NCI-H748 treated with DMSO at 0.1 percent for 48 hours (cell line): ENCODE data around the gene RPL22.

Source experiments
- DNase-seq: peaks from one replicate; lab custom pipeline; 2025; lab: John Stamatoyannopoulos, UW

The RPL22 gene

GRCh38 chr1:6200188-6200809 lies 904 bp upstream of the RPL22 start:
- no peak for DNase-seq

- no peak for DNase-seq
These were observed 623 bp downstream of the RPL22 start for GRCh38 chr1:6198646-6199297.

GRCh38 chr1:6197746-6198427 lies 1.5 kb downstream of the RPL22 start:
- DNase-seq, result no peak

GRCh38 chr1:6191968-6192367 lies 7.4 kb downstream of the RPL22 start:
- no peak for DNase-seq

GRCh38 chr1:6188466-6188865 lies 10.9 kb downstream of the RPL22 start:
- DNase-seq, result no peak

GRCh38 chr1:6185635-6186382 lies 13.6 kb downstream of the RPL22 start:
- no peak for DNase-seq

GRCh38 chr1:6185151-6185550 lies 14.2 kb downstream of the RPL22 start:
- no peak for DNase-seq

GRCh38 chr1:6184083-6184783 lies 15.2 kb downstream of the RPL22 start:
- no peak for DNase-seq

GRCh38 chr1:6183520-6183989 lies 15.8 kb downstream of the RPL22 start:
- DNase-seq, result no peak

GRCh38 chr1:6181347-6181770 lies 18.0 kb downstream of the RPL22 start:
- no peak for DNase-seq

GRCh38 chr1:6180707-6181311 lies 18.6 kb downstream of the RPL22 start:
- DNase-seq, result no peak

GRCh38 chr1:6180268-6180706 lies 19.1 kb downstream of the RPL22 start, which contains the start of gene CHD5:
Gene CHD5, minus strand, starts transcription at chr1:6180321. Its CDS starts 298 bp downstream, at chr1:6180023.
- peak; percentile 3 for DNase-seq

- no peak for DNase-seq
These were observed 19.7 kb downstream of the RPL22 start for GRCh38 chr1:6179564-6180175.

GRCh38 chr1:6178751-6179563 lies 20.4 kb downstream of the RPL22 start:
- DNase-seq, result peak; percentile 6

GRCh38 chr1:6177681-6178380 lies 21.6 kb downstream of the RPL22 start:
- no peak for DNase-seq

GRCh38 chr1:6176779-6177178 lies 22.6 kb downstream of the RPL22 start:
- DNase-seq, result no peak

GRCh38 chr1:6175411-6175828 lies 24.0 kb downstream of the RPL22 start:
- no peak for DNase-seq

GRCh38 chr1:6174621-6175410 lies 24.6 kb downstream of the RPL22 start:
- no peak for DNase-seq
